Large intestine (tissue), 3 donors: ENCODE measurements around the gene FBXL17. TPM values are rescaled to one million over a fixed set of nuclear protein-coding genes. Genes with fewer than 3 reads are reported as not detected.

ENCODE experiments used
- DNase-seq, 2 donors: peaks; one replicate each; pipeline versions ENCODE4 v3.0.0 to v3.0.0-alpha.2; 2013
- H3K27ac ChIP-seq: one replicate; pipeline ENCODE4 v1.5.1; 2013; ENCODE audit warnings: low read length
- H3K27me3 ChIP-seq: 2 replicates; pipeline ENCODE4 v1.6.1; 2013; ENCODE audit warnings: low read length; ENCODE audit not compliant: control insufficient read depth, insufficient read depth
- H3K36me3 ChIP-seq: 2 replicates; pipeline ENCODE4 v1.6.1; 2013; ENCODE audit warnings: low read length; ENCODE audit not compliant: control insufficient read depth, insufficient read depth
- H3K4me1 ChIP-seq: one replicate; pipeline ENCODE4 v1.6.1; 2013; ENCODE audit warnings: low read length; ENCODE audit not compliant: control insufficient read depth, insufficient read depth
- H3K4me3 ChIP-seq: one replicate; pipeline ENCODE4 v1.5.1; 2013; ENCODE audit warnings: low read length
- H3K9me3 ChIP-seq: one replicate; pipeline ENCODE4 v1.6.1; 2013; ENCODE audit warnings: mild to moderate bottlenecking, low read depth, low read length, moderate library complexity; ENCODE audit not compliant: control insufficient read depth
- WGBS: methylation state at CpG from one replicate; pipeline ENCODE4 v1.1.5; 2013; ENCODE audit warnings: low lambda C conversion rate; ENCODE audit not compliant: insufficient coverage; 5-methylcytosine and 5-hydroxymethylcytosine counted together
- polyA plus RNA-seq: library from polyadenylated mRNA; unstranded; fragments of 120-200 nt; gene quantifications from one replicate; pipeline ENCODE4 v1.2.1, GENCODE V29; 2013

The FBXL17 gene
- polyA plus RNA-seq, 1 donor: 20.4 TPM

DNA sequence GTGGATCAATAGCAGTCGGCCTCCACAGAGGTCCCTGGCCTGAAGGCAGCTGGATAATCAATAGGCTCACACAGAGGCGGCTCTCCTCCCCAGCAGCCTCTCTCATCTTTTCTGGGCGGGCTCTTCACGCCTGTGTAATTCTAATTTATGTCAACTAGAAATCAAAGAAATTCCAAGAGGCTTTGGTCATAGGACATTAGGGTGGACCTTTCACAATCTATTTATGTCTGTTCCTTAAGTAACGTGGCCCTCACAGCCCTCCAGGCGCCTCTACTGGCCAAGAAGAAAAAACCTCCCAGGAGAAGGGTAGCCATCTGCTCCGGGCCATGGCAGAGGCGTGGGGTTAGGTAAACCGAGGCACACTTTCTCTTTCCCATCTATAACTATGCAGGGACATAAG, 506.1 kb downstream of the FBXL17 start:
- Histone ChIP-seq H3K27me3 (no peaks in the 10 kb centered on the region), H3K4me3 (no peak overlapping the region), H3K4me1 (no peaks in the 10 kb centered on the region), H3K27ac (no peak overlapping the region), H3K9me3 (no peaks in the 10 kb centered on the region), H3K36me3 (no peaks in the 10 kb centered on the region)
- DNase-seq: no peak
- no CpG with 5 or more reads among the region's 9 CpGs for WGBS

DNA sequence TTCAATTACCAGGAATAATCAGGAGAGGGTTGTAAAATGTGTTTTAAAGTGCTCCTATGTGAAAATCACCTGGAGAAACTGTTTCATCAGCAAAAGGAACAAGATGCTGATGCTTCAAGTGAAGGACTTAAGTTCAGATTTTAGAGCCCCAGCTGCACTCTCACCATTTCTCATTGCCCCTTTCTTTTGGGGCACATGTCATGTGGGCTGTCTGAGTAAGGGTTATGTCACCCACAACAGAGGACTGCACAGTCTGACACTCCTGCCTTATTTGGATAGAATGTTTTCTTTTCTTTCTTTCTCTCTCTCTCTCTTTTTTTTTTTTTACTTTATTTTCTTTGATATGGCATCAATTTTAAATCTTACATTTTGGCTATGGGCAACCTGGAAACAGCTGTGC, 507.1 kb downstream of the FBXL17 start:
- Histone ChIP-seq H3K9me3 (no peaks in the 10 kb centered on the region), H3K4me1 (no peaks in the 10 kb centered on the region), H3K27me3 (no peaks in the 10 kb centered on the region), H3K27ac (no peak overlapping the region), H3K36me3 (no peaks in the 10 kb centered on the region), H3K4me3 (no peak overlapping the region)
- no peak for DNase-seq

- Histone ChIP-seq H3K4me3 (no peak overlapping the region), H3K27ac (no peak overlapping the region), H3K4me1 (no peaks in the 10 kb centered on the region), H3K36me3 (no peaks in the 10 kb centered on the region), H3K27me3 (no peaks in the 10 kb centered on the region), H3K9me3 (no peaks in the 10 kb centered on the region)
- no peak for DNase-seq
- WGBS: 67% methylated on average over 1 of the region's 2 CpGs
Observed at GRCh38 chr5:107873877-107874276, 508.0 kb downstream of the FBXL17 start.

DNA sequence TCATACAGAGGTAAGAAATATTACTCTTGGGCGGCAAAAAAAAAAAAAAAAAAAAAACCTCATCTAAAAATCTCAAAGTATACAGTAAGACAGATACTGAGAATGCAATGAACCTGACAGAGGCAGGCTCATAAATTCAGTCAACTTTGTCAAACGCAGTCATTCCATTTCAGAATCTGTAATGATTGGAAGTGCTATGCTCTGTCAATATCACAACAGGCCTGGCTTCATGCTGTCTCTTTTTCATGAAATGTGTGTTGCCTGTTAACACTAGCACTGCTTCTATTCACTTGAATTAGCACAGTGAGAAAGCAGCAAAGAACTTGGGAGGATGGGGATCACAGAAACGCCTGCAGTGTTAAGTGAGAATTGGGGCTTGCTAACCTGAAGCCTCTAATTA, 510.9 kb downstream of the FBXL17 start:
- Histone ChIP-seq H3K27ac (no peak overlapping the region), H3K9me3 (no peaks in the 10 kb centered on the region), H3K36me3 (no peaks in the 10 kb centered on the region)

DNA sequence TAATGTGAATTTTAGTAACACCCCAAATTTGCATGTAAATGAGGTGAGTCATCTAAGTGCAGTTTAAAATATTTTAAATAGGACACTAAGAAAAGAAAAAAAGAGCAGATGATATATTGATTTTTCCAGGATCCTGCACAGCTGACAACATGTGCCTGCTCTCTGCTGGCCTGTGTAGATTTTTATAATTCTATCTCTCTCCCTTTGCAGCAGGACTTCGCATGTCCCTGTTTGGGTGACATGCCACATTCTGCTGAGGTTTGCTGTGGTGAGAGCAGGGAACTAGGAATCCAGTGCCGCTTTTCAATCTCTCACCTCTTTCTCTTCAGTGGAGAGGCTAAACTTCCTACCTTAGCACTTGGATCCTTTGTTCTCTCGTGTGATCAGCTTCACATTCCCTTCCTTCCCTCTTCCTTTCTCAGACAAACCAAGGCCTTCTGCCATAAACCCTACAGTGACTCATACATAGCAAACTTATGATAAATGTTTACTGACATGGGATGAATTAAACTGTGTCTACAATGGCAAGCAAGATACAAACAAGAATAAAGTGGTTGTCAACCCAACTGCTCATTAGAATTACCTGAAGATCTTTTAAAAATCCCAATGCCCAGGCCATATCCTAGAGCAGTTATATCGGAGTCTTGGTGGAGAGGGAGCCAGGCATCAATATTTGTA, 512.3 kb downstream of the FBXL17 start:
- Histone ChIP-seq H3K4me3 (no peak overlapping the region), H3K36me3 (no peaks in the 10 kb centered on the region), H3K9me3 (no peaks in the 10 kb centered on the region), H3K27ac (no peak overlapping the region), H3K4me1 (no peaks in the 10 kb centered on the region), H3K27me3 (no peaks in the 10 kb centered on the region)
- no peak for DNase-seq
- 44% methylated on average over 1 of the region's 4 CpGs for WGBS

More for the DNA sequence above, 510.9 kb downstream of the FBXL17 start:
- no peak for DNase-seq
- Histone ChIP-seq H3K4me1 (no peaks in the 10 kb centered on the region), H3K27me3 (no peaks in the 10 kb centered on the region), H3K4me3 (no peak overlapping the region)
- WGBS: 100% methylated on average over 1 of the region's 3 CpGs

- no peak for DNase-seq
- WGBS: 90% methylated on average over 2 of the region's 7 CpGs
- Histone ChIP-seq H3K36me3 (no peaks in the 10 kb centered on the region), H3K27me3 (no peaks in the 10 kb centered on the region), H3K4me3 (no peak overlapping the region), H3K27ac (no peak overlapping the region), H3K4me1 (no peaks in the 10 kb centered on the region), H3K9me3 (no peaks in the 10 kb centered on the region)
Observed at GRCh38 chr5:107868650-107869409, 513.1 kb downstream of the FBXL17 start.

DNA sequence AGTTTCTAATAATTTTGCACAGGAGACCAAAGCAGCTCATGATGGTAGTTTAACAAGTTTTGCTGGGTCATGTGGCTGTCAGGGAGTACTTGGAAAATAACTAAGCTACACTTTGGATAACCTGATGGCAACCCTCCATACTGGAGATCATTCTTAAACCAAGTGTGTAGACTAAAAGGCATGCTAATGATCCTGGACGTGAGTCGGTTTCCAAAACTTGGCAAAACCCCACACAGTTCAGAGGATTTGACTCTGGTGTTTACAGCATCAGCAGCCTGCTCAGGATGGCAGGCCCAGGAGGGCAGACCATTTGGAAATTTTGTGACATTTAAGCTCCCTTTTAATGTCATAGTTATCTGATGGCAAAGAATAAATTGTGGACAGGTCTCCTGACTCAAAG, 514.6 kb downstream of the FBXL17 start:
- no peak overlapping the region for H3K27ac ChIP-seq
- H3K9me3 ChIP-seq: no peaks in the 10 kb centered on the region
- no peak for DNase-seq
- WGBS: no CpG with 5 or more reads among the region's 2 CpGs
- H3K27me3 ChIP-seq: no peaks in the 10 kb centered on the region
- no peak overlapping the region for H3K4me3 ChIP-seq
- no peaks in the 10 kb centered on the region for H3K4me1 ChIP-seq
- H3K36me3 ChIP-seq: no peaks in the 10 kb centered on the region

- no peaks in the 10 kb centered on the region for H3K27me3 ChIP-seq
- H3K9me3 ChIP-seq: no peaks in the 10 kb centered on the region
- no peaks in the 10 kb centered on the region for H3K4me1 ChIP-seq
- no peak for DNase-seq
- H3K4me3 ChIP-seq: no peak overlapping the region
- H3K27ac ChIP-seq: no peak overlapping the region
- WGBS: 100% methylated on average over 1 of the region's 2 CpGs
- no peaks in the 10 kb centered on the region for H3K36me3 ChIP-seq
Observed at GRCh38 chr5:107864793-107865192, 517.1 kb downstream of the FBXL17 start.

DNA sequence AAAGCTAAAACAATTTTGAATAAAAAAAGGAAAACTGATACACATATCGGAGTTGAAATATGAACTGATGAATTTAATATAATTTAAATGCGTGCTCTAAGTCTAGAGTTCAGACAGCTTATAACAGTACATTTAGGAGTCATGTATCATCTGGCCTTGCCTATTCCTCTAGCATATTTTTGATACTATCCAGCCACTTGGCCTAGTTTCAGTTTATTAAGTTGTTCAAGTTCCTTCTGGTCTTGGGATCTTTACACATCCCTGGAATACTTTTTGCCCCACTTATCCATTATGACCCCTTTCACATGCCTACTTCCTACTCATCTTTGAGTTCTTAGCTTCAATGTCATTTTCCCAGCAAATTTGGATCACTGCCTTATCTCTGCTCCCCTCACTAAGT, 518.8 kb downstream of the FBXL17 start:
- WGBS: 100% methylated on average over 2 of the region's 2 CpGs
- Histone ChIP-seq H3K9me3 (no peaks in the 10 kb centered on the region), H3K27me3 (no peaks in the 10 kb centered on the region), H3K36me3 (no peaks in the 10 kb centered on the region), H3K4me1 (no peaks in the 10 kb centered on the region), H3K27ac (no peak overlapping the region), H3K4me3 (no peak overlapping the region)
- DNase-seq: no peak

GRCh38 chr5:107861565-107861964, 520.3 kb downstream of the FBXL17 start:
- no peak for DNase-seq
- WGBS: 100% methylated on average over 1 of the region's 12 CpGs
- Histone ChIP-seq H3K4me3 (no peak overlapping the region), H3K27me3 (no peaks in the 10 kb centered on the region), H3K9me3 (no peaks in the 10 kb centered on the region), H3K36me3 (no peaks in the 10 kb centered on the region), H3K27ac (no peak overlapping the region), H3K4me1 (no peaks in the 10 kb centered on the region)

GRCh38 chr5:107860044-107860443, 521.9 kb downstream of the FBXL17 start:
- H3K27me3 ChIP-seq: no peaks in the 10 kb centered on the region
- WGBS: 80% methylated on average over 1 of the region's 1 CpG
- no peak overlapping the region for H3K27ac ChIP-seq
- H3K9me3 ChIP-seq: no peaks in the 10 kb centered on the region
- H3K4me3 ChIP-seq: no peak overlapping the region
- no peaks in the 10 kb centered on the region for H3K36me3 ChIP-seq
- DNase-seq: no peak
- H3K4me1 ChIP-seq: no peaks in the 10 kb centered on the region
